Measurements from ENCODE around the gene NOTCH1.

The NOTCH1 gene

DNA sequence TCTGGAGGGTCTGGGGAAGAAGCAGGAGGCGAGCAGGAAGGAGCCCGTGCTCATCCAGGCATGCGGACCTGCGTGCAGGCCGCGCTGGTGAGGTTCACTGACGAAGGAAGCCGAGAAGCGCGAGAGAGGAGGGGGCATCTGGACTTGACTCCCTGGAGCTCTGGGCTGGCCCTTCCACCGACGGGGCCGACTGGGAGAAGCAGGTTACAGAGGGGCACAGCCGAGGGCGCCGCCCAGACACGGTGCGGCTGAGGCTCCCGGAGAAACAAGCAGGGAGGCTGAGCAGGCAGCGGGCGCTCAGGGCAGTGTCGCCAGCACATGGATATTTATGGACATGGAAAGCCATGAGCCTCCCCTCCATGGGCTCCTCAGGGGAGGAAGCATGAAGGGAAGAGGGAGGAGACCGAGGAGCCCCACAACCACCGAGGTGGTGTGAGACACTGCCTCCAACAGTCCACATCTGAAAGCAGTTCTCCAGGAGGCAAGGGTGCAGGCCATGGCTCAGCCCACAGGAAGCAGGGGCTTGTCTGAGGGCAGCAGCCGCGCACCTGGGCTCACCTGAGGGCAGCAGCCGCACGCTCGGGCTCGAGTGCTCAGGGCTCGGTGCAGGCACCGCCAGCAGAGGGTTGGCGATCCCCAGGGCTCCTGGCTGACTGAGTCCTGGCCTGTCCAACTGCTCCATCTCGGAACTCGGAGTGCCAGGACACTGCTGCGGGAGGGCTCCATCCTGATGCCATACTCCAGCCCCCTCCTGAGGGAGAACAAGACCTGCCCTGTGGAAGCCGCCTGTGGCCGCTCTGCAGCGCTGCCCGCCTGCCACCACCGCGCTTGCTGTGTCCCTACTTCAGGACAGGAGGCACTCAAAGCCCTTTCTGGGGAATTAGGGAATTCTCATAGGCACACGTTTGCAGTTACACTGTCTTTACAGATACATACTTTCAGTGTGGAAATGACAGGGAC lies 90.5 kb downstream of the NOTCH1 start:
- DNase-seq, result no peak

DNA sequence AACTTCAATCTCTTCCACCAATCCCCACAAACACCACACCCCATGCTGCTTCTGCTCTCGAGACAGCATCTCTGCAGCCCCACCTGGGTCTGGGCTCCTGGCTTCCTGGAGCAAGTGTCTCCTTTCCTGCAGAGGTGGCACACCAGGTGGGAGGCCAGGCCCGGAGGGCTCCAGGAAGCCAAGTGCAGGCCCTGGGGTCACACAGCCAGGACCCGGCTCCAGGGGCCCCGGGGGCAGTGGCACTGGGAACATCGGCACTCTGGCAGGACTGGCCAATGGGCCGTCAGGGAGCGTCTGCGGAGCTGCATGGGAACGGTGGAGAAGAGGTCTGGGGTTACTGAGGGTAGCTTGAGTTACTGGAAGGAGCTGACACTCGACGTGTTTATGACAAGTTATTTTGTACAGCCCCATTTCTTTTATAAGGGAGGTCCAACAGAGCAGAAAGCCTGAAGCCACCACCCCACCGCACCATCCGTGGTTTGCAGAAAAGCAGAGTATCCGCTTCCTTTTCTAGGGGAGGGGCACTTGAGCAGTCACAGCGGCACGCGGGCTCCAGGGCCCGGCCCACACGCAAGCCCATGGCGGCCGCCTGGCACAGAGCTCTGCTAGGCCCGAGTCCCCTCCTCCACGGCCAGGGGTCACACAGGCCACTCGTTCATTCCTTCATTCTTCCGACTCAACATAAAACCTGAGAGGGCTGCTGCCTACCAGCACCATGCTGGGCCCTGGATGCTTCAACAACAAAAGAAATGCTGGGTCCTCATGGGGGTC lies 91.6 kb downstream of the NOTCH1 start:
- no peak for DNase-seq

DNA sequence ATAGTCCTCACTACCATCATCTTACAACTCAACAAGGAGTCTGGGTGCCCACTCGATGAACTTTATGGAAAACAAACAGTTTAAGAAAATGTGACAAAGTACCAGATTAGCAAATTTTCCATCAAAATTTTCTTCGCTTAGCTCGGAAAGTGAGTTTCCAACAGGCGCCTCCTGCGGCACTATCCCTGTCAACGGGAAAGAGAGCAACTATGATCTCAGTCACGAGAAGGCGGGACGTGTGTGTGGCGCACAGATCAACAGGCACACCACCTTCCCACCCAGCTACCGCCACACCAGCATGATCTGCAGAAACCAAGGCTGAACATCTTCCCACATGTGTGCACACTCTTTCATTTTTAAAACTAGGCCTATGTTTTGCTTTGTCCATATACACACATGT lies 92.5 kb downstream of the NOTCH1 start:
- no peak for DNase-seq

DNA sequence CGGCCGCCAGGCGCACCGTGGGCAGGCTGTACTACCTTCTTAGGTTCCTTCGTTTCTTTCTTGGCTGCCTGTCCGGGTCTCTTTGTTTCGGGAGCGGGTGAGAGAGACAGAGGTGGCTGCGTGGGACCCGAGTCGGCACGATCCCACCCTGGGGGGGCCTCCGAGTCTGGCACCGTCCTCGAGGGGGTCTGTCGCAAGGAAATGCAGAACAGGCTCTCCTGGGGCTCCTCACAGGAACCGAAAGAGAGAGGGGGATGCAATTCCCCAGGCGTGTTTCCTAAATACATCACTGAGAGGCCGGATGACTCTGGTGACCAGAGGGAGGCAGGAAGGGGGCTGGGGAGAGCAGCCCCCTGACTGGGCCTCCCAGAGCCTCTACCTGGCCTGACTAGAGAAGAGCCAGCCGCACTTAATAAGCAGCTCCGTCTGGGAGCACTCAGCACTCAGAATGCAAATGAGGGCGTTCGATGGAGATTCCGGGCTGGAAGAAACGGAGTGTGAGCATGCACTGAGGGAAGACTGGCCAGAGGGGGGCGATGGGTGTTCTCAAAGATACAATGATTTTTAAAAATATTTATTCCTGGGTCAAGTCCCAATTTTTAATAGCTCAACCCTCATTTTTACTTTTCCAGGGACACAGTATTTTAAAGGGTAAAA lies 94.5 kb downstream of the NOTCH1 start:
- no peak for DNase-seq

DNA sequence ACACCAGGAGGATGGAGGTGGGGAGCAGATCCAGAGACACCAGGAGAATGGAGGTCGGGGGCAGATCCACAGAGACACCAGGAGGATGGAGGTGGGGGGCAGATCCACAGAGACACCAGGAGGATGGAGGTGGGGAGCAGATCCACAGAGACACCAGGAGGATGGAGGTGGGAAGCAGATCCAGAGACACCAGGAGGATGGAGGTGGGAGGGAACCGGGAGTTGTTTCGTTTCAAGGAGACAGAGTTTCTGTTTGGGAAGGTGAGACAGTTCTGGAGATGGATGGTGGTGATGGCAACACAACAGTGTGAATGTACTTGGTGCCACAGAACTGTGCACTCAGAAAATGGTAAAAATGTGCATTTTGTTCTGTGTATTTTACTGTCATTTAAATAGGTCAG lies 97.2 kb downstream of the NOTCH1 start:
- no peak for DNase-seq

DNA sequence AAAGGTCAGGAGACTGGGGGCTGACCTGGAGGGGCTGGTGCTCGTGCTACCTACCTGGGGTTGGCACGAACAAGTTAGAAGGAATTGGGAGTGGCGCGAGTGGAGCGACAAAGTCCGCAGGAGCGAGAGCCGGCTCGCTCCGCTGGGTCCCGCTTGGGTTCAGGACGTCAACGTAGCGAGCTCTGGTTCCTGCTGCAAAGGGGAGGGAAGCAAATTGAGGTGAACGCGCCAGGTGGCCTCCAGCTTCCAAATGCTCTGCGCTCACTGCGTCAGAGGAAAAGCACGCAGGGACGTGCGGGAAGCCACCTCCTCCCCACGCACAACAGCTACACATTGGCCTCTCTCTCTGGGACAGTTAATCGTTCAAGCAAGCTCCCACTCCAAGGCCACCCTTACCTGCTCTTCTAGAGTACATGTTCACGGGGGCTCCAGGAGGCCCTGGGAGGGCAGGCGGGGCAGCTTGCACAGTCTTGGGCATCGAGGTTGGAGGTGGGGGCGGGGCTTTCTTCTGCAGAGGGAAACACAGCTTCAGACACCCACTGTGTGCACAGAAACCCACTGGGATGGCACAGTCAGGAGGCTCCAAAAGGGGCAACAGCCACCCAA lies 98.6 kb downstream of the NOTCH1 start:
- no peak for DNase-seq

DNA sequence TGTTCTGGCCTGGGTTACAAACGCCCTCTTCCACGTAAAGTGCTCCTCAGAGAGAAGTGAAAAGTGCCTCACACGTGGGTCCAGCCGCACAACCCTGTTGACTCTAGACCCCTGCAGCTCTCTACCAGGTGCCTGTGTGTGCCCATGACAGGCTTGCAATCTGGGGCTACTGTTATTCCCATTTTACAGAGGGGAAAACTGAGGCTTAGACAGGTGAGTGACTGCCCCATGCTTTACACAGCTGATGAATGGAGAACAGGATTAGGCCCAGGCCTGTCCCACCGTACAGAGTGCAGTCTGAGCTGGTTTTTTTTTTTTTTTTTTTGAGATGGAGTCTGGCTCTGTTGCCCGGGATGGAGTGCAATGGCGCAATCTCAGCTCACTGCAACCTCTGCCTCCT lies 100.0 kb downstream of the NOTCH1 start:
- no peak for DNase-seq
